CD4-positive, alpha-beta T cell (primary cell): ENCODE results near the gene RUSF1. TPM values are rescaled to one million over a fixed set of nuclear protein-coding genes. Genes with fewer than 3 reads are reported as not detected.
A peak's percentile ranks its signal among the peaks of the same experiment; 100 is the strongest.

ENCODE experiments used
- ATAC-seq: fragments of 200-7000 bp; cut with Tn5 transposase; one replicate; pipeline ENCODE4 v1.10.0; 2022; ENCODE audit warnings: mild to moderate bottlenecking; ENCODE audit not compliant: poor library complexity
- CTCF ChIA-PET: fragments of 350-600 bp; sonication (Branson Sonifier 250); formaldehyde crosslinking; loops from one replicate; lab custom pipeline; 2021; ENCODE audit warnings: antibody characterized with exemption, inconsistent platforms; lab: Charles Lee
- POLR2A ChIA-PET: fragments of 350-600 bp; sonication (Branson Sonifier 250); formaldehyde crosslinking; loops from one replicate; lab custom pipeline; 2021; ENCODE audit warnings: antibody characterized with exemption, inconsistent platforms; lab: Charles Lee
- DNase-seq, 14 experiments: peaks; one replicate each; pipeline ENCODE4 v3.0.0-alpha.2; 2013 to 2020; ENCODE audit warnings: mixed read lengths in 2 of 14
- H3K27ac ChIP-seq, 2 donors: one replicate each; pipeline versions ENCODE4 v1.5.1 to v1.7.0; 2013; ENCODE audit warnings: low read length in 2 of 2, low read depth in 1 of 2, mild to moderate bottlenecking in 1 of 2
- H3K27me3 ChIP-seq, 2 experiments: 1 replicate in 1 of 2; 2 replicates in 1 of 2; pipeline versions ENCODE4 v1.6.1 to v1.7.0; 2013; ENCODE audit warnings: low read length in 2 of 2, control low read depth in 1 of 2, mild to moderate bottlenecking in 1 of 2, moderate library complexity in 1 of 2; ENCODE audit not compliant: insufficient read depth in 2 of 2, control insufficient read depth in 1 of 2
- H3K36me3 ChIP-seq: one replicate; pipeline ENCODE4 v1.6.1; 2013; ENCODE audit warnings: low read length, control low read depth; ENCODE audit not compliant: insufficient read depth
- H3K4me1 ChIP-seq: one replicate; pipeline ENCODE4 v1.6.1; 2013; ENCODE audit warnings: low read length, control low read depth; ENCODE audit not compliant: insufficient read depth
- H3K4me3 ChIP-seq: one replicate; pipeline ENCODE4 v1.5.1; 2013; ENCODE audit warnings: mild to moderate bottlenecking, low read length, moderate library complexity
- H3K9me3 ChIP-seq, 2 experiments: 1 replicate in 1 of 2; 2 replicates in 1 of 2; pipeline versions ENCODE4 v1.6.1 to v1.7.0; 2013; ENCODE audit warnings: low read length in 2 of 2, mild to moderate bottlenecking in 2 of 2, control low read depth in 1 of 2, moderate library complexity in 1 of 2; ENCODE audit not compliant: control insufficient read depth in 1 of 2, insufficient read depth in 1 of 2
- H3K27ac Mint-ChIP-seq: one replicate; pipeline ENCODE4 v1.8.0; 2020; ENCODE audit warnings: mixed read lengths
- H3K27me3 Mint-ChIP-seq: one replicate; pipeline ENCODE4 v1.8.0; 2021; ENCODE audit warnings: mixed read lengths
- H3K36me3 Mint-ChIP-seq: one replicate; pipeline ENCODE4 v1.8.0; 2021; ENCODE audit warnings: low read depth, mixed read lengths
- H3K4me1 Mint-ChIP-seq: one replicate; pipeline ENCODE4 v1.8.0; 2021; ENCODE audit warnings: low read depth, mixed read lengths
- H3K4me3 Mint-ChIP-seq: one replicate; pipeline ENCODE4 v1.8.0; 2020; ENCODE audit warnings: mild to moderate bottlenecking, mixed read lengths
- H3K9me3 Mint-ChIP-seq: one replicate; pipeline ENCODE4 v1.8.0; 2020; ENCODE audit warnings: mixed read lengths
- intact Hi-C, 2 experiments: fragments of 100-400 bp; cut with DNase I in 1 of 2; cut with micrococcal nuclease in 1 of 2; formaldehyde crosslinking; loops; one replicate each; pipeline versions ENCODE4 v1.15.1 to v1.9.0; 2023 to 2025; cut with DNase I, micrococcal nuclease
- total RNA-seq, 174 experiments: library from RNA in 2 of 174; stranded (reverse) in 2 of 174; gene quantifications; one replicate each; pipeline ENCODE4 v1.2.3 and lab custom pipeline; 2021 to 2026
- TF ChIP-seq, protein P1 (sequence below): fragments of 200-600 bp; IDR thresholded peaks from one replicate; pipeline ENCODE4 v1.8.0; 2022; ENCODE audit warnings: antibody characterized with exemption, mild to moderate bottlenecking

Gene RUSF1
- total RNA-seq, 2 experiments from 2014 or later, result 69.2 to 73.2 TPM

DNA sequence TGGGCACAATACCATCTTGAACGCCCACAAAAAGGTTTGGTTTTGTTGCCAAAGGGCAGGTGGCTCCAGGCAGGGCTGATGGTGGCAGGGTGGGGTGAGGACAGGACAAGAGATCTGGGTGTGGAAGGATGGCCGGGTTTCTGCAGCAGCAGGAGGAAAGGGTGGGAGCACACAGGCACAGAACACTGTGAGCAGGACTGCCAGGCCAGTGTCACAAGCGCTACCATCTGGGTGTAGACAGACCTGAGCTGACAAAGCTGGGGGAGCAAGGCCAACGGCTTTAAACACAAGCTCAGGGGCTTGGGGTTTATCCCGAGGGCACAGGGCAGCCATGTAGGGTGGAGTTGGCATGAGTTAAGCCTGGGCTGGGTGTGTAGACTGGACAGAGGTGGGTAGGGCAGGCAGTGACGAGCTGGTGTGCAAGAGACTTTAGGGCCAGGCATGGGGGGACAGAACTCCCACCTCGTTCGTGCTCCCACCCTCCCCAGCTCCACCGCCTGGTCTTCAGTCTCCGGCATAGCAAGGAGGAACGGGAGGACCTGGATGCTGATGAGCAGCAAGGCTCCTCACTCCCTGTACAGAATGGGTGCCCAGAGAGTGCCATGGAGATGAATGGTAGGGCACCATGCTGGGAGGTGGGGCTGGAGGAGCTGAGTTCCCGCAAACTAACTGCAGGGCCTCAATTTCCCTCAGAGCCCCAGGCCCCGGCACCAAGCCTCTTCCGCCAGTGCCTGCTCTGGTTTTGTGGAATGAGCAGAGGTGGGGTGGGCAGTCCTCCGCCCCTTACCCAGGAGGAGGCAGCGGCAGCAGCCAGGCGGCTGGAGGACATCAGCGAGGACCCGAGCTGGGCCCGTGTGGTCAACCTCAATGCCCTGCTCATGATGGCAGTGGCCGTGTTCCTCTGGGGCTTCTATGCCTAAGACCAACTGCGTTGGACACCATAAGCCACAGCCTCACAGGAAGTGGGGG is 18.3 kb downstream of the RUSF1 start:
- intact Hi-C loops, result loop anchor here in 1 of 2 experiments (10.0 kb wide), 1 partner anchor 225 kb away; a partner anchor contains a TSS
- CTCF ChIA-PET, result no interaction called here
- Mint-ChIP-seq H3K4me3 (peak overlapping the region; percentile 73), H3K4me1 (peaks cover 13% of the 10 kb centered on the region), H3K27ac (peak overlapping the region; percentile 58), H3K27me3 (no peaks in the 10 kb centered on the region), H3K9me3 (no peaks in the 10 kb centered on the region), H3K36me3 (peaks cover 39% of the 10 kb centered on the region)
- Histone ChIP-seq H3K27me3 (no peaks in the 10 kb centered on the region), H3K4me1 (peaks cover 27% of the 10 kb centered on the region), H3K27ac (no peak overlapping the region), H3K4me3 (no peak overlapping the region), H3K9me3 (no peaks in the 10 kb centered on the region), H3K36me3 (peaks cover 16% of the 10 kb centered on the region)
- POLR2A ChIA-PET, result interaction anchor here (4.0 to 5.7 kb wide), 3 partner anchors 13 to 30 kb away, joined by 32 to 47 read pairs (median 45); partner anchors contain the start of genes ARMC5 and RUSF1
- TF ChIP-seq, protein P1, sequence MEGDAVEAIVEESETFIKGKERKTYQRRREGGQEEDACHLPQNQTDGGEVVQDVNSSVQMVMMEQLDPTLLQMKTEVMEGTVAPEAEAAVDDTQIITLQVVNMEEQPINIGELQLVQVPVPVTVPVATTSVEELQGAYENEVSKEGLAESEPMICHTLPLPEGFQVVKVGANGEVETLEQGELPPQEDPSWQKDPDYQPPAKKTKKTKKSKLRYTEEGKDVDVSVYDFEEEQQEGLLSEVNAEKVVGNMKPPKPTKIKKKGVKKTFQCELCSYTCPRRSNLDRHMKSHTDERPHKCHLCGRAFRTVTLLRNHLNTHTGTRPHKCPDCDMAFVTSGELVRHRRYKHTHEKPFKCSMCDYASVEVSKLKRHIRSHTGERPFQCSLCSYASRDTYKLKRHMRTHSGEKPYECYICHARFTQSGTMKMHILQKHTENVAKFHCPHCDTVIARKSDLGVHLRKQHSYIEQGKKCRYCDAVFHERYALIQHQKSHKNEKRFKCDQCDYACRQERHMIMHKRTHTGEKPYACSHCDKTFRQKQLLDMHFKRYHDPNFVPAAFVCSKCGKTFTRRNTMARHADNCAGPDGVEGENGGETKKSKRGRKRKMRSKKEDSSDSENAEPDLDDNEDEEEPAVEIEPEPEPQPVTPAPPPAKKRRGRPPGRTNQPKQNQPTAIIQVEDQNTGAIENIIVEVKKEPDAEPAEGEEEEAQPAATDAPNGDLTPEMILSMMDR, result no peak
- DNase-seq (no peak), ATAC-seq (no peak)

- H3K27ac ChIP-seq, result no peak overlapping the region
- Mint-ChIP-seq H3K9me3 (no peaks in the 10 kb centered on the region), H3K4me3 (peak overlapping the region; percentile 9), H3K27ac (peak overlapping the region; percentile 58), H3K4me1 (peaks cover 13% of the 10 kb centered on the region), H3K36me3 (peaks cover 33% of the 10 kb centered on the region), H3K27me3 (no peaks in the 10 kb centered on the region)
- intact Hi-C loops, result loop anchor here in 1 of 2 experiments (10.0 kb wide), 1 partner anchor 226 kb away; a partner anchor contains a TSS
- H3K4me1 ChIP-seq, result peaks cover 27% of the 10 kb centered on the region
- TF ChIP-seq, protein P1, result no peak
- DNase-seq (no peak), ATAC-seq (no peak)
- H3K27me3 ChIP-seq, result no peaks in the 10 kb centered on the region
- ChIA-PET CTCF (no interaction called here), POLR2A (interaction anchor here (4.0 to 5.7 kb wide), 3 partner anchors 12 to 30 kb away, joined by 32 to 47 read pairs (median 45); partner anchors contain the start of genes ARMC5 and RUSF1)
- H3K36me3 ChIP-seq, result peaks cover 16% of the 10 kb centered on the region
- H3K9me3 ChIP-seq, result no peaks in the 10 kb centered on the region
- no peak overlapping the region for H3K4me3 ChIP-seq
Observed at GRCh38 chr16:31489298-31489564, 19.0 kb downstream of the RUSF1 start.

DNA sequence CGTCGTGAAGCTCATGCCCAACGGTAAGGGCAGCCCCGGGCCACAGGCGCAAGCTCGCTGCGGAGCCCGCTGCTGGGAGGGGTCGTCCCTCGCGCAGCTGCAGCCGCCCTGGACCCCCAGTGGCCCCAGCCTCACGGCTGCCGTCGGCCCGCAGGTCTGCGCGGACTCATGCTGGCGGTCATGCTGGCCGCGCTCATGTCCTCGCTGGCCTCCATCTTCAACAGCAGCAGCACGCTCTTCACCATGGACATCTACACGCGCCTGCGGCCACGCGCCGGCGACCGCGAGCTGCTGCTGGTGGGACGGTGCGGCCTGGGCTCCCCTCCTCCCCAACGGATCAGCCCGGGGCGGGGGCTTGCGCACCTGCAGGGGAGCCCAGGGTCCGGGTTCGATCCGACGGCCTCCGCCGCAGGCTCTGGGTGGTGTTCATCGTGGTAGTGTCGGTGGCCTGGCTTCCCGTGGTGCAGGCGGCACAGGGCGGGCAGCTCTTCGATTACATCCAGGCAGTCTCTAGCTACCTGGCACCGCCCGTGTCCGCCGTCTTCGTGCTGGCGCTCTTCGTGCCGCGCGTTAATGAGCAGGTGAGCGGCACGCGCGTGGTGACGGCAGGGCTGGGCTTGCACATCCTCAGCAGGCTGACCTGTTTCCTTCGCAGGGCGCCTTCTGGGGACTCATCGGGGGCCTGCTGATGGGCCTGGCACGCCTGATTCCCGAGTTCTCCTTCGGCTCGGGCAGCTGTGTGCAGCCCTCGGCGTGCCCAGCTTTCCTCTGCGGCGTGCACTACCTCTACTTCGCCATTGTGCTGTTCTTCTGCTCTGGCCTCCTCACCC is 19.5 kb downstream of the RUSF1 start:
- peak in 2 of 14 experiments; percentile 32 to 47 for DNase-seq
- CTCF ChIA-PET, result interaction anchor here (1.2 to 1.9 kb wide), 2 partner anchors 20 to 28 kb away, joined by 5 to 7 read pairs; partner anchors contain the start of gene RUSF1

More for the DNA sequence above, 19.5 kb downstream of the RUSF1 start:
- H3K4me1 Mint-ChIP-seq, result peaks cover 13% of the 10 kb centered on the region
- H3K36me3 Mint-ChIP-seq, result peaks cover 31% of the 10 kb centered on the region
- peaks cover 13% of the 10 kb centered on the region for H3K36me3 ChIP-seq
- H3K27ac Mint-ChIP-seq, result no peak overlapping the region
- peak overlapping the region; percentile 40 to 48 for H3K27ac ChIP-seq
- no peaks in the 10 kb centered on the region for H3K9me3 ChIP-seq
- intact Hi-C loops, result loop anchor here in 1 of 2 experiments (1.0 to 10.0 kb wide), 2 partner anchors 20 to 226 kb away; partner anchors contain the start of gene RUSF1
- H3K9me3 Mint-ChIP-seq, result no peaks in the 10 kb centered on the region
- no peaks in the 10 kb centered on the region for H3K27me3 Mint-ChIP-seq
- H3K4me3 Mint-ChIP-seq, result peak overlapping the region; percentile 9
- no peak for ATAC-seq
- peak overlapping the region; percentile 89 for H3K4me3 ChIP-seq
- H3K27me3 ChIP-seq, result no peaks in the 10 kb centered on the region
- POLR2A ChIA-PET, result interaction anchor here (0.6 to 5.7 kb wide), 12 partner anchors 9 to 385 kb away, joined by 3 to 47 read pairs (median 5); partner anchors contain the start of genes ARMC5, FUS, RUSF1 and ZNF267
- H3K4me1 ChIP-seq, result peaks cover 27% of the 10 kb centered on the region
- TF ChIP-seq, protein P1, result no peak
